DMS53 (cell line): ENCODE results near the gene BAX.

Experiments used
- DNase-seq: peaks from one replicate; lab custom pipeline; 2025; lab: John Stamatoyannopoulos, UW

BAX gene

GRCh38 chr19:48985711-48986110 lies 31.0 kb downstream of the BAX start:
- DNase-seq, result no peak

DNA sequence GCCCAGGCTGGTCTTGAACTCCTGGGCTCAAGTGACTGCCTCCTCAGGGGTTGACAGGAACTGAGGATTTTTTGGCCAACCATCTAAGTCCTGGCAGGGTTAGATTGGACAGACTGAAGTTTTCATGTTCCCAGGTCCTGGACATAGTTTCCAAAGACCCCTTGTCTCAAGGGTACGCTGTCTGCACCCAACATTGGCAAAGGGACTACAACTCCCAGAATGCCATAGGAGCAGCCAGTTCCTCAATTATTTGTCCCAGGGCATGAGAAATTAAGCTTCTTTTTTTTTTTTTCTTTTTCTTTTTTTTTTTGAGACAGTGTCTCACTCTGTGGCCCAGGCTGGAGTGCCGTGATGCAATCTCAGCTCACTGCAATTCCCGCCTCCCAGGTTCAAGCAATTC lies 31.5 kb downstream of the BAX start:
- no peak for DNase-seq

DNA sequence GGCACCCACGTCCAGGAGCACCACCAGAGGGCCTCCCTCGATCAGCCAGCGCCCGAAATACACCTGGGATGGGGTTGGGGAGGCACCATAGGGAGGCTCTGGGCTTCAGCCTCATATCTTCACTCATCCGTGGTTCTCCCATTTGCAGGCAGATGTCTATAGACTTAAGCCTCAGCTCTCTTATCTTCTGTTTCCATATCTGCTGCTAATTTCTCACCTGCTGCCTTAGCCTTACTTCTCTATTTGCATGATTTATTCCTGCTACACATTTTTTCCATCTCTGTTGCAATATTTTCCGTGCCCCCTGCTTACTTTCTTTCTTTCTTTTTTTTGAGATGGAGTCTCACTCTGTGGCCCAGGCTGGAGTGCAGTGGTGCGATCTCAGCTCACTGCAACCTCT lies 32.6 kb downstream of the BAX start:
- no peak for DNase-seq

GRCh38 chr19:48988286-48988685 lies 33.6 kb downstream of the BAX start:
- DNase-seq, result no peak

- no peak for DNase-seq
Observed at GRCh38 chr19:48988860-48989259, 34.2 kb downstream of the BAX start.

GRCh38 chr19:48989701-48990291 lies 35.1 kb downstream of the BAX start:
- DNase-seq, result no peak

DNA sequence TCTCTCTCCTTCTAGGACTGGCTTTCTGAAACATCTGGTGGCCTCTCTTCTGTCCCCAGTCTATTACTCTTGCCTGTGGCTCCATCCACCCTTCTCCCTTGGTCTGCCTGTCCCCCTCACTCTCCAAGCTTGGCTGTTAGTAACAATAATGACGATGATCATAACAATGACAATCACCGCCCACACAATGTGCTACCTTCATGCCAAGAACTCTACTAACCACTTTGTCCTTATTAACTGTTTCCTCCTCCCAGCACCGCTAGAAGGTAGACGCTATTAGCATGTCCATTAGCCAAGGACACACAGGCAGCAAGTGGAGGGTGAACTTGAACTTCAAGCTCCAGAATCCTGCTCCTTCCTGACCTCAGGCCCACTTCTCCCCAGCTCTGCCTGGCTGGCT lies 35.7 kb downstream of the BAX start:
- no peak for DNase-seq

GRCh38 chr19:48991011-48991609 lies 36.4 kb downstream of the BAX start:
- DNase-seq, result no peak

DNA sequence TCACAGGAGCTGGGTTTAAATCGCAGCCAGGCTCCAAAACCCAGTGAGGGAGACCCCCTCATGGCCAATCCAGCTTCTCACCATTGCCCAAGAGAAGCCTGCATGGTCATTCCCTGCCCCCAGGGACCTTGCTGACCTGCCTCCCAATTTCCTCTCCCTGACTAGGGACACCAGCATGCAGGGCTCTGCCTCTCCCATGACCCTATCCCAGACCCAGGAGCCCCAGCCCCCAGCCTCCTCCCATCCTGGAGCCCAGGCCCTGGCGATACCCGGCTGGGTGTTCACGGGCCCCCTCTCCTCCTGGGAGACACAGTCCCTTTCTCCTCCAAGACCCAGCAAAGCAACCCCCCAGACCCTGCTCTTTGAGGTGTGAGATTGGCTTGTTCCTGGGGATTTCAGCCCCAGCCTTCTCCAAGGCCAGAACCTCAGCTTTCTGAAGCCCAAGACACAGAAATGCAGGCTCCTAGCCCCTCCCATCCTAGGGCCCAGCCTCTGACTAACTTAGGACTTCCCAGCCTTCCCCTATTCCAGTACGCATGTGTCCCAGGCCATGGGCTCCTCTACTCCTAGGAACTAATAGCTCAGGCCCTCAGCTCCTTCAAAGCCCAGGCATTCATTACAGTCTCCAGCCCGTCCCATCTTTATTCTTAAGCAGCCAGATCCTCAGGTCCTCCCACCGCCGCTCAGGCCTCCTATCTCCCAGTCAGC lies 37.4 kb downstream of the BAX start:
- DNase-seq, result peak; percentile 45

DNA sequence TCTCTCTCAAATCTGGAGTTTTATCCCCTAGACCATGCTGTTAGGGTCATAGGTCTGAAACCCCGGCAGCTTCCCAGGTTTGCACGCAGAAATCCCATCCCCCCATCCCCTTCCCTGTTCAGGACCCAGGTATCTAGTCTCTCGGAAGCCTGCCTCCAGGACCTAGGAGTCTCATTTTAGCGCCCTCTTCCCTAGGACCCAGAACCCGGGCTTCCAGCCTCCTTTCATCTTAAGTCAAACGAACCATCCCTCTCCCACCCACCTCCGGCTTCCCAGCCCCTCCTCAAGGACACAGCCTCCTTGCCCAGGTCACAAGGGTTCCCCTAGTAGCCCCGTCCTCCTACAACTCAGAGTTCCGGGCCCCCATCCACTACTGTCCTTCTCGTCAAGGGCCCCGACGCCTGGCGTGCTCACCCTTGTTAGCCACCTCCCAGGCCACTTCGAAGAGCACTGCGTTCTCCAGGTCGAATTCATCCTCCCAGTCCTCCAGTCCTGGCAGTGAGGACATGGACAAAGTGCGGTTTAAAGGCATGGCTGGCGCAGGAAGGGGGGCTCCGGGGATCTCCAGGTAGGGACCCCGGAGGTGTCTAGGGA lies 38.0 kb downstream of the BAX start:
- peak; percentile 84 for DNase-seq

DNA sequence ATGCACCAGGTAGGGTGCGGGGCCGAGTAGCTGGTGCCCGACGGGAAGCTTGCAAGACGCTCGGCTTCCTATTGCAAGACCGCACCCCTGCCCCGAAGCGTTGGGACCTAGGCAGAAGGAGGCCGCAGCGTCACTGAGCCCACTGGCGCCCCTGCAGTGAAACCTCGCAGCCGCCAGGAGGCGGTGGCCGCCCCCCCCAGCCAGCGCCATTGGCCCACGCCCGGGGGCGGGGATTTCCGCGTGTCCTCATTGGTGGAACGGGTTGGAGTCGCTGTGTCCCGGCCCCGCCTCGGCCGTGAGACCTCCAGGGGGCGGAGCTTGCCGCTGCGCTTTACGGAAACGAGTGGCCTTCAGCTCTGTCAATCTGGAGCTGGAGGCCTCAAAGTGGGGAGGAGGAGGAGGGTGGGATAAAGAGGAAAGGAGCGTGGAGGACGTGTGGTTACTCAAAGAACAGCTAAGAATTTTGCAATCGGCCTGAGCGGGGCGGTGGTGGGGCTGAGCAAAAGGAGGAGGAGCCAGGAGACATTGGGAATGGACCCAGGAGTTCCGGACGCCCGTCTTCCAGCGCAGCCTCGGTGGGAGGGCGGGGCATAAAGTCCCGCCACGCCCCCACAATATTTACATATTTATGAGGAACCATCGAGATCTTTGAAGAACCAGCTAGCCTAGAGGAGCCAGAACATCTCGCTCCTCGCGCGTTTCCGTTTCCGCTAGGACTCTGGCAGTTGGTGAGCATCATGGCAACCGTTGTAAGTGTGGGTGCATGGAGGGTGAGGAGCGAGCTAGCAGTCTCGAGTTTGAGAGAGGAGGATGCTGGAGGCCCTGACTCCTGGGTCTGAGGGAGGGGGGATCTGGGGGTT lies 38.7 kb downstream of the BAX start, which contains the start of the genes GYS1 and RUVBL2:
Gene GYS1 (minus strand): TSS at position 135 of the 860 bp plus-strand sequence. CDS start 197 bp downstream, outside the sequence.
Gene RUVBL2 (plus strand): TSS at position 713 of the 860 bp plus-strand sequence. CDS start 25 bp downstream, at position 738.
- peak; percentile 100 for DNase-seq

- DNase-seq, result peak; percentile 43
Observed at GRCh38 chr19:48994035-48994386, 39.3 kb downstream of the BAX start.

- peak; percentile 83 for DNase-seq
Observed at GRCh38 chr19:48997972-48998371, 43.3 kb downstream of the BAX start.

- peak; percentile 77 for DNase-seq
Observed at GRCh38 chr19:48999481-49000325, 45.0 kb downstream of the BAX start.

- no peak for DNase-seq
Observed at GRCh38 chr19:49004133-49004532, 49.5 kb downstream of the BAX start.

- DNase-seq, result no peak
Observed at GRCh38 chr19:49004964-49005614, 50.4 kb downstream of the BAX start.

GRCh38 chr19:49006905-49007304 lies 52.2 kb downstream of the BAX start:
- no peak for DNase-seq

DNA sequence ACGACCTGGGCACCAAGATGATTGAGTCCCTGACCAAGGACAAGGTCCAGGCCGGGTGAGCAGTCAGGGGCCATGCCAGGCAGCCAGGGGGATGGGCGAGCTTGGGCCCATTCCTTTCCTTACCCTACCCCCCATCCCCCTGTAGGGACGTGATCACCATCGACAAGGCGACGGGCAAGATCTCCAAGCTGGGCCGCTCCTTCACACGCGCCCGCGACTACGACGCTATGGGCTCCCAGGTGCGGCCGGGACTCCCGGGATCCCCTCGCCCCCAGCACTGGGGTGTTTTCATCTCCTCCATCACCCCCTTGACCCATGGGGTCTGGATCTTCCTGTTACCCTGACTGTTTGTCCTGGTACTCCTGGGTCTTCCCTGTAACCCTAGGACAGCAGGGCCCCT lies 55.2 kb downstream of the BAX start:
- DNase-seq, result no peak

GRCh38 chr19:49010453-49010852 lies 55.8 kb downstream of the BAX start:
- DNase-seq, result no peak

DNA sequence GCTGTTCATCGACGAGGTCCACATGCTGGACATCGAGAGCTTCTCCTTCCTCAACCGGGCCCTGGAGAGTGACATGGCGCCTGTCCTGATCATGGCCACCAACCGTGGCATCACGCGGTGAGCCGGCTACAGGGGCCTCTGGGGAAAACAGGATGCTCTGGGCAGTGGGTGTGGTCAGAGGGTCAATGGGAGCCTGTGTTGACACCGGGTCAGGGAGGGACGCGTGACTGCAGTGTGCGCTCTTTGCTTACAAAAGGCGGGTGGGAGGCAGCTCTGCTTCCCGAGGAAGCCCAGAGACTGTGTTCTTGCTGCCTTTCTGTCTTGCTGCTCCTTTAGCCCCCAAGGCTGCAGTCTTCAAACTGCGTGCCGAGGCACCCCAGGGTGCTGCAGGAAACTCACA lies 56.5 kb downstream of the BAX start:
- no peak for DNase-seq
